DND-41 (cell line): ENCODE measurements around the gene RBP5.

Source experiments
- CTCF ChIP-seq: IDR thresholded peaks from 2 replicates; pipeline ENCODE4 v1.5.1; 2012; ENCODE audit warnings: borderline replicate concordance, low read length, moderate library complexity, mild to moderate bottlenecking; ENCODE audit not compliant: poor library complexity, severe bottlenecking; ENCODE audit errors: extremely low read depth
- EZH2 ChIP-seq: IDR thresholded peaks from 3 replicates; pipeline ENCODE4 v1.6.1; 2012; ENCODE audit warnings: borderline replicate concordance, low read depth, mild to moderate bottlenecking, moderate library complexity, low read length, inconsistent platforms; ENCODE audit not compliant: severe bottlenecking

- TF ChIP-seq EZH2 (no peak), CTCF (peak; percentile 71)
Measured at GRCh38 chr12:7144414-7145120, 15.9 kb upstream of the RBP5 start.
